Measurements from ENCODE around the gene JKAMP. TPM values are rescaled to one million over a fixed set of nuclear protein-coding genes. Genes with fewer than 3 reads are reported as not detected.

Gene JKAMP
- total RNA-seq, 5 donors from 2014 or later (not counting 1 experiment from before 2014, with no cell fraction given), result 13.8 to 27.0 (median 22.0) TPM

DNA sequence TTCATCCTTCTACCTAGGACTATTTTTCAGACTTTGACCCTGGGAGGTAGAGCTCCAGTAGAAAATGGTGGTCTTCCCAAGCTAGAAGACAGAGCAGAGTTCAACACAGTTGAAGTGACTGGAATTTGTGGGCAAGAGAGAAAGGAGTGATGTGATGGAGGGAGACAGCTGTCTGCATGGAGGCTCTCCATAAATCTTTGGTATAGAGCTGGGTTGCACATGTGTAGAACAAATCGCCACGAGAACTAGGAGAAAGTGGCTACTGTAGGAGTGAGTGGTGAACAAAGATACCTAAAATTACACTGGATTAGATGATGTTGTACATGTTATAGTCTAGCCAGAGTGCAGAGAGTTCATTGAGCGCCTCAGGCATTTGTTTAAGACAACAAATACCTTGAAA, 33.6 kb upstream of the JKAMP start:
- ChIA-PET CTCF (no interaction called here), POLR2A (no interaction called here)
- H3K36me3 Mint-ChIP-seq, result peaks cover 12% of the 10 kb centered on the region

DNA sequence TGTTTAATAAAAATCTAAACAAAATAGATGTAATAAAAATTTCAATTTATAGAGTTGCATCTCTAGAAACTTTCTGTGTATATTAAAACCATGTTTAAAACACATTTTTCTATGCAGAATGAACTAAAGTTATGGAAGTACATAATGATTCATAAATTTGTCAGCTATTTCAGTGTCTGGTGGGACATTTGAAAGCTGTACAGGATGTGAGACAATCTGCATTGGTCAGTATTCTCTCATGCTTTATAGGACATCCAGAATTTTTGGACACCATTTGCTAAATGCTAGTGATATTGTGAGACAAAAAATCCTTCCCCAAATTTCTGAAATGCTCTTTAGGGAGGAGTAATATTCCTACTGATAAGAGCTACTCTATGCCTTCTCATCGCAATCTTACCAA, 32.5 kb upstream of the JKAMP start:
- Histone ChIP-seq H3K4me1 (ENCODE audit: control insufficient read depth in 1 of 2, extremely low read depth in 1 of 2, insufficient read depth in 2 of 2, low read length in 2 of 2) (no peaks in the 10 kb centered on the region), H3K27me3 (replicated peaks in 1 of 2; ENCODE audit: control insufficient read depth in 2 of 2, extremely low read depth in 1 of 2, insufficient read depth in 2 of 2, low read length in 1 of 2) (no peaks in the 10 kb centered on the region), H3K27ac (ENCODE audit: low read length) (no peak overlapping the region), H3K36me3 (ENCODE audit: control insufficient read depth in 2 of 2, extremely low read depth in 1 of 2, insufficient read depth in 1 of 2, low read length in 1 of 2) (no peaks in the 10 kb centered on the region), H3K9me3 (no peaks in the 10 kb centered on the region), H3K4me3 (ENCODE audit: control insufficient read depth in 1 of 2, extremely low read depth in 1 of 2, low read length in 1 of 2) (no peak overlapping the region)
- Mint-ChIP-seq H3K27ac (no peak overlapping the region), H3K27me3 (no peaks in the 10 kb centered on the region), H3K36me3 (peaks cover 20% of the 10 kb centered on the region), H3K4me3 (no peak overlapping the region), H3K9me3 (peaks cover 0 to 3% (median 0%) of the 10 kb centered on the region in 3 donors), H3K4me1 (no peaks in the 10 kb centered on the region)
- no peak for ATAC-seq (replicated peaks in 1 of 4)
- POLR2A ChIA-PET, result no interaction called here
- no peak for DNase-seq
- CTCF ChIA-PET, result interaction anchor here in 1 of 2 donors (1.0 kb wide), 1 partner anchor 395 kb away, joined by 3 read pairs; no protein-coding TSS in a partner anchor
- WGBS (ENCODE audit: insufficient coverage), result no CpG with 5 or more reads among the region's 1 CpG

More for the DNA sequence above, 33.6 kb upstream of the JKAMP start:
- Histone ChIP-seq H3K27me3 (replicated peaks in 1 of 2; ENCODE audit: control insufficient read depth in 2 of 2, extremely low read depth in 1 of 2, insufficient read depth in 2 of 2, low read length in 1 of 2) (no peaks in the 10 kb centered on the region), H3K9me3 (no peaks in the 10 kb centered on the region), H3K27ac (ENCODE audit: low read length) (no peak overlapping the region), H3K4me1 (ENCODE audit: control insufficient read depth in 1 of 2, extremely low read depth in 1 of 2, insufficient read depth in 2 of 2, low read length in 2 of 2) (no peaks in the 10 kb centered on the region), H3K4me3 (ENCODE audit: control insufficient read depth in 1 of 2, extremely low read depth in 1 of 2, low read length in 1 of 2) (no peak overlapping the region), H3K36me3 (ENCODE audit: control insufficient read depth in 2 of 2, extremely low read depth in 1 of 2, insufficient read depth in 1 of 2, low read length in 1 of 2) (no peaks in the 10 kb centered on the region)
- H3K4me1 Mint-ChIP-seq, result no peaks in the 10 kb centered on the region
- no peak overlapping the region for H3K4me3 Mint-ChIP-seq
- ATAC-seq (replicated peaks in 1 of 4) (no peak), DNase-seq (no peak)
- H3K27ac Mint-ChIP-seq, result no peak overlapping the region
- no CpG with 5 or more reads among the region's 3 CpGs for WGBS (ENCODE audit: insufficient coverage)
- no peaks in the 10 kb centered on the region for H3K9me3 Mint-ChIP-seq
- no peaks in the 10 kb centered on the region for H3K27me3 Mint-ChIP-seq

DNA sequence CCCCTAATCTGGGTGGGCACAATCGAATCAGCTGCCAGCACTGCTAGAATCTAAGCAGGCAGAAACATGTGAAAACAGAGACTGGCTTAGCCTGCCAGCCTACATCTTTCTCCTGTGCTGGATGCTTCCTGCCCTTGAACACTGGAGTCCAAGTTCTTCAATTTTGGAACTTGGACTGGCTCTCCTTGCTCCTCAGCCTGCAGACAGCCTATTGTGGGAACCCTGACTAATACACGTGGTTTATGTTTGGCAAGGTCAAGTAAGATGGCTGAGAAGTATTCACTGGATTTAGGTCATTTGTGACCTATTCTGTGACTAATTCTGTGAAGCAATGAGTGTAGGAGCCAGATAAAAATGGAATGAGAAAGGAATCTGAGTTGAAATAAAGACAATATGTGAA, 30.2 kb upstream of the JKAMP start:
- H3K4me3 ChIP-seq (ENCODE audit: control insufficient read depth in 1 of 2, extremely low read depth in 1 of 2, low read length in 1 of 2), result no peak overlapping the region
- Mint-ChIP-seq H3K4me1 (no peaks in the 10 kb centered on the region), H3K4me3 (no peak overlapping the region), H3K36me3 (peaks cover 35% of the 10 kb centered on the region), H3K27ac (no peak overlapping the region), H3K9me3 (peaks cover 0 to 8% (median 0%) of the 10 kb centered on the region in 3 donors), H3K27me3 (no peaks in the 10 kb centered on the region)
- H3K36me3 ChIP-seq (ENCODE audit: control insufficient read depth in 2 of 2, extremely low read depth in 1 of 2, insufficient read depth in 1 of 2, low read length in 1 of 2), result no peaks in the 10 kb centered on the region
- no peak overlapping the region for H3K27ac ChIP-seq (ENCODE audit: low read length)
- no peaks in the 10 kb centered on the region for H3K9me3 ChIP-seq
- ChIA-PET CTCF (no interaction called here), POLR2A (no interaction called here)
- no peak for DNase-seq
- no peaks in the 10 kb centered on the region for H3K27me3 ChIP-seq (replicated peaks in 1 of 2; ENCODE audit: control insufficient read depth in 2 of 2, extremely low read depth in 1 of 2, insufficient read depth in 2 of 2, low read length in 1 of 2)
- WGBS (ENCODE audit: insufficient coverage), result 42% methylated on average over 2 of the region's 2 CpGs
- no peaks in the 10 kb centered on the region for H3K4me1 ChIP-seq (ENCODE audit: control insufficient read depth in 1 of 2, extremely low read depth in 1 of 2, insufficient read depth in 2 of 2, low read length in 2 of 2)
- no peak for ATAC-seq (replicated peaks in 1 of 4)

DNA sequence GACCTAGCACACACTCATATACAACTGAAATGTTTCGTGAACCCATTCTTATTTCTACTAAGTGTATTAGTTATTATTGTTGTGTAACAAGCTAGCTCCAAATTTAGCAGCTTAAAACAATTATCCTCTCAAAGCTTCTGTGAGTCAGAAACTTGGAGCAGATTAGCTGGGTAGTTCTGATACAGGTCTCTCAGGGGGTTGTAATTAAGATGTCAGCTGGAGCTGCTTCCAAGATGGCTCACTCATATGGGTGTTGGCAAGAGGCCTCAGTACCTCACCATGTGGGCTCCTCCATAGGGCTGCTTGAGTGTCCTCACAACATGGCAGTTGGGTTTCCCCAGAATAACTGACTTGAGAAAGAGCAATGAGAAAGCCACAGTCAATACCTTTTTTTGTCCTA, 28.9 kb upstream of the JKAMP start:
- WGBS (ENCODE audit: insufficient coverage), result no CpG with 5 or more reads among the region's 1 CpG
- H3K9me3 ChIP-seq, result no peaks in the 10 kb centered on the region
- H3K27me3 ChIP-seq (replicated peaks in 1 of 2; ENCODE audit: control insufficient read depth in 2 of 2, extremely low read depth in 1 of 2, insufficient read depth in 2 of 2, low read length in 1 of 2), result no peaks in the 10 kb centered on the region
- H3K9me3 Mint-ChIP-seq, result peaks cover 0 to 8% (median 0%) of the 10 kb centered on the region in 3 donors
- ChIA-PET CTCF (no interaction called here), POLR2A (no interaction called here)
- H3K27ac ChIP-seq (ENCODE audit: low read length), result no peak overlapping the region
- no peaks in the 10 kb centered on the region for H3K4me1 Mint-ChIP-seq
- H3K4me3 ChIP-seq (ENCODE audit: control insufficient read depth in 1 of 2, extremely low read depth in 1 of 2, low read length in 1 of 2), result no peak overlapping the region
- H3K27ac Mint-ChIP-seq, result no peak overlapping the region
- H3K36me3 Mint-ChIP-seq, result peaks cover 44% of the 10 kb centered on the region
- DNase-seq (no peak), ATAC-seq (replicated peaks in 1 of 4) (no peak)
- no peaks in the 10 kb centered on the region for H3K4me1 ChIP-seq (ENCODE audit: control insufficient read depth in 1 of 2, extremely low read depth in 1 of 2, insufficient read depth in 2 of 2, low read length in 2 of 2)
- H3K4me3 Mint-ChIP-seq, result no peak overlapping the region
- H3K27me3 Mint-ChIP-seq, result peaks cover 4 to 5% of the 10 kb centered on the region in 2 donors
- H3K36me3 ChIP-seq (ENCODE audit: control insufficient read depth in 2 of 2, extremely low read depth in 1 of 2, insufficient read depth in 1 of 2, low read length in 1 of 2), result no peaks in the 10 kb centered on the region

DNA sequence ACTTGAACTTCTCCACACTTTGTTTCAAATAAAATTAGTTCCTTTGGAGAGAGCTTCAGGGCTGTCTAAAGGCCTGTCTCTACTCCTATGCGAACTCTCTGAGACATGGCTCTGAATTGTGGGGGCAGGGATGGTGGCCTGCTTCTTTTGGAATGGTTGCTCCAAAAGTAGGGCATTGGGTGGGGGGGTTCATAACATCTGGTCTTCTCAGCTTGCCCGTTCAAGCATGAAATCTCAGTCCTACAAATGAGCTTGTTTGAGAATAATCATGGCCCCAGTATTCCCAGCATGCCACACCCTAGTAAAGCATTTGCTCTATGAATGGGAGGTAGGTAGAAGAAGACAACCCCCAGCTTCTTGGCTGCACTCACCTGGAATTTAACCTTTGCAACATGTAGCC, 25.8 kb upstream of the JKAMP start:
- H3K27ac ChIP-seq (ENCODE audit: low read length), result no peak overlapping the region
- no peaks in the 10 kb centered on the region for H3K9me3 ChIP-seq
- H3K27ac Mint-ChIP-seq, result no peak overlapping the region
- ATAC-seq (replicated peaks in 1 of 4), result no peak
- H3K9me3 Mint-ChIP-seq, result peaks cover 0 to 8% (median 0%) of the 10 kb centered on the region in 3 donors
- H3K4me3 Mint-ChIP-seq, result no peak overlapping the region
- peaks cover 0 to 2% (median 2%) of the 10 kb centered on the region in 3 donors for H3K4me1 Mint-ChIP-seq
- peaks cover 8% of the 10 kb centered on the region in 2 donors for H3K27me3 Mint-ChIP-seq
- H3K27me3 ChIP-seq (replicated peaks in 1 of 2; ENCODE audit: control insufficient read depth in 2 of 2, extremely low read depth in 1 of 2, insufficient read depth in 2 of 2, low read length in 1 of 2), result peaks cover 0 to 3% of the 10 kb centered on the region in 2 experiments
- H3K4me1 ChIP-seq (ENCODE audit: control insufficient read depth in 1 of 2, extremely low read depth in 1 of 2, insufficient read depth in 2 of 2, low read length in 2 of 2), result peaks cover 0 to under 1% of the 10 kb centered on the region in 2 experiments
- peaks cover 47% of the 10 kb centered on the region for H3K36me3 Mint-ChIP-seq
- ChIA-PET POLR2A (no interaction called here), CTCF (interaction anchor here in 1 of 2 donors (0.6 to 0.9 kb wide), 3 partner anchors 11 to 1209 kb away, joined by 3 to 7 read pairs (median 3); partner anchors contain the start of genes JKAMP and L3HYPDH)
- no peak overlapping the region for H3K4me3 ChIP-seq (ENCODE audit: control insufficient read depth in 1 of 2, extremely low read depth in 1 of 2, low read length in 1 of 2)
- no CpG with 5 or more reads among the region's 2 CpGs for WGBS (ENCODE audit: insufficient coverage)
- no peaks in the 10 kb centered on the region for H3K36me3 ChIP-seq (ENCODE audit: control insufficient read depth in 2 of 2, extremely low read depth in 1 of 2, insufficient read depth in 1 of 2, low read length in 1 of 2)
- no peak for DNase-seq

GRCh38 chr14:59460378-59460777, 23.9 kb upstream of the JKAMP start:
- Mint-ChIP-seq H3K4me1 (peaks cover 7 to 10% (median 10%) of the 10 kb centered on the region in 3 donors), H3K36me3 (peaks cover 42% of the 10 kb centered on the region), H3K9me3 (peaks cover 0 to 8% (median 0%) of the 10 kb centered on the region in 3 donors), H3K4me3 (no peak overlapping the region), H3K27ac (no peak overlapping the region), H3K27me3 (peaks cover 8% of the 10 kb centered on the region in 2 donors)
- Histone ChIP-seq H3K36me3 (ENCODE audit: control insufficient read depth in 2 of 2, extremely low read depth in 1 of 2, insufficient read depth in 1 of 2, low read length in 1 of 2) (no peaks in the 10 kb centered on the region), H3K9me3 (no peaks in the 10 kb centered on the region), H3K4me1 (ENCODE audit: control insufficient read depth in 1 of 2, extremely low read depth in 1 of 2, insufficient read depth in 2 of 2, low read length in 2 of 2) (peaks cover 4 to 10% of the 10 kb centered on the region in 2 experiments), H3K27me3 (replicated peaks in 1 of 2; ENCODE audit: control insufficient read depth in 2 of 2, extremely low read depth in 1 of 2, insufficient read depth in 2 of 2, low read length in 1 of 2) (peaks cover 0 to 3% of the 10 kb centered on the region in 2 experiments), H3K27ac (ENCODE audit: low read length) (no peak overlapping the region), H3K4me3 (ENCODE audit: control insufficient read depth in 1 of 2, extremely low read depth in 1 of 2, low read length in 1 of 2) (no peak overlapping the region)
- ATAC-seq (replicated peaks in 1 of 4), result no peak
- WGBS (ENCODE audit: insufficient coverage), result 100% methylated on average over 1 of the region's 1 CpG
- ChIA-PET CTCF (no interaction called here), POLR2A (no interaction called here)
- no peak for DNase-seq

Data from T-cell (primary cell).